Measurements from ENCODE around the gene THAP6. TPM values are rescaled to one million over a fixed set of nuclear protein-coding genes. Genes with fewer than 3 reads are reported as not detected.

Gene THAP6
- total RNA-seq = 3.7 and 7.7 TPM in 2 replicates

GRCh38 chr4:75514131-75514948 lies at the start of gene THAP6, which contains the start of gene RCHY1:
THAP6 (plus strand) TSS chr4:75514473; CDS start chr4:75515453, 980 bp downstream.
RCHY1 (minus strand) TSS chr4:75514403; CDS start chr4:75514286, 117 bp downstream.

GRCh38 chr4:75555294-75556164 lies 41.3 kb downstream of the THAP6 start, which contains the start of gene ODAPH:
ODAPH (plus strand) TSS chr4:75556066; CDS start chr4:75556083, 17 bp downstream.

Other genes starting within 250 kb of the THAP6 start
- 26.1 and 57.8 TPM in 2 replicates for gene RCHY1, start 70 bp upstream of the THAP6 start, total RNA-seq
- gene ODAPH, start 41.6 kb downstream of the THAP6 start, total RNA-seq = not detected in 2 replicates
- gene CDKL2, start 116.1 kb downstream of the THAP6 start, total RNA-seq = 0.06 and 0.16 TPM in 2 replicates
- 113 and 184 TPM in 2 replicates for gene G3BP2, start 158.9 kb downstream of the THAP6 start, total RNA-seq
- 46.8 and 97.6 TPM in 2 replicates for gene USO1, start 210.1 kb downstream of the THAP6 start, total RNA-seq